ENCODE results near the gene GALNT9. TPM values are rescaled to one million over a fixed set of nuclear protein-coding genes. Genes with fewer than 3 reads are reported as not detected.
"Not testable (repeated sequence)": the region's sequence is repeated elsewhere in the genome, so short reads cannot be mapped to it uniquely, and the experiment has no call there.

The GALNT9 gene
- total RNA-seq, 1 experiment from 2014 or later, result 0.54 TPM

- Mint-ChIP-seq H3K9me3 (ENCODE audit: low read depth, unreplicated experiment) (no peaks in the 10 kb centered on the region), H3K4me3 (ENCODE audit: low read depth, unreplicated experiment) (no peak overlapping the region), H3K36me3 (ENCODE audit: insufficient read depth, unreplicated experiment) (no peaks in the 10 kb centered on the region), H3K27ac (ENCODE audit: unreplicated experiment) (no peak overlapping the region), H3K27me3 (ENCODE audit: unreplicated experiment) (peaks cover 30% of the 10 kb centered on the region), H3K4me1 (ENCODE audit: low read depth, unreplicated experiment) (no peaks in the 10 kb centered on the region)
- no peak for DNase-seq
- intact Hi-C loops (cut with micrococcal nuclease; ENCODE audit: unreplicated experiment), result no loop called here
- no peak for TF ChIP-seq CTCF (IDR thresholded peaks at IDR 0.05; ENCODE audit: unreplicated experiment)
- BruUV-seq (replicated peaks), result no TSS peak
- CTCF ChIA-PET, result no interaction called here
Measured at GRCh38 chr12:132224484-132224883, 104.9 kb downstream of the GALNT9 start.

GRCh38 chr12:132222808-132223173 lies 106.6 kb downstream of the GALNT9 start:
- DNase-seq, result no peak
- Mint-ChIP-seq H3K4me1 (ENCODE audit: low read depth, unreplicated experiment) (no peaks in the 10 kb centered on the region), H3K27me3 (ENCODE audit: unreplicated experiment) (peaks cover 47% of the 10 kb centered on the region), H3K9me3 (ENCODE audit: low read depth, unreplicated experiment) (no peaks in the 10 kb centered on the region), H3K36me3 (ENCODE audit: insufficient read depth, unreplicated experiment) (no peaks in the 10 kb centered on the region), H3K4me3 (ENCODE audit: low read depth, unreplicated experiment) (no peak overlapping the region), H3K27ac (ENCODE audit: unreplicated experiment) (no peak overlapping the region)
- TF ChIP-seq CTCF (IDR thresholded peaks at IDR 0.05; ENCODE audit: unreplicated experiment), result no peak
- CTCF ChIA-PET, result no interaction called here
- intact Hi-C loops (cut with micrococcal nuclease; ENCODE audit: unreplicated experiment), result no loop called here
- no TSS peak for BruUV-seq (replicated peaks)

- H3K36me3 Mint-ChIP-seq (ENCODE audit: insufficient read depth, unreplicated experiment), result no peaks in the 10 kb centered on the region
- H3K27me3 Mint-ChIP-seq (ENCODE audit: unreplicated experiment), result peaks cover 53% of the 10 kb centered on the region
- no peak overlapping the region for H3K4me3 Mint-ChIP-seq (ENCODE audit: low read depth, unreplicated experiment)
- no peak for TF ChIP-seq CTCF (IDR thresholded peaks at IDR 0.05; ENCODE audit: unreplicated experiment)
- H3K27ac Mint-ChIP-seq (ENCODE audit: unreplicated experiment), result no peak overlapping the region
- CTCF ChIA-PET, result no interaction called here
- intact Hi-C loops (cut with micrococcal nuclease; ENCODE audit: unreplicated experiment), result no loop called here
- BruUV-seq (replicated peaks), result no TSS peak
- no peaks in the 10 kb centered on the region for H3K4me1 Mint-ChIP-seq (ENCODE audit: low read depth, unreplicated experiment)
- peak; percentile 59 for DNase-seq
- H3K9me3 Mint-ChIP-seq (ENCODE audit: low read depth, unreplicated experiment), result no peaks in the 10 kb centered on the region
Measured at GRCh38 chr12:132222096-132222807, 107.1 kb downstream of the GALNT9 start.

GRCh38 chr12:132219761-132220160 lies 109.6 kb downstream of the GALNT9 start:
- CTCF ChIA-PET, result interaction anchor here (1.0 to 1.3 kb wide), 3 partner anchors 30 to 66 kb away, joined by 5 to 20 read pairs (median 7); no protein-coding TSS in a partner anchor
- H3K27me3 Mint-ChIP-seq (ENCODE audit: unreplicated experiment), result peaks cover 73% of the 10 kb centered on the region
- not testable (repeated sequence) for H3K27ac Mint-ChIP-seq (ENCODE audit: unreplicated experiment); H3K4me3 Mint-ChIP-seq (ENCODE audit: low read depth, unreplicated experiment); DNase-seq; BruUV-seq (replicated peaks); H3K36me3 Mint-ChIP-seq (ENCODE audit: insufficient read depth, unreplicated experiment); H3K4me1 Mint-ChIP-seq (ENCODE audit: low read depth, unreplicated experiment); H3K9me3 Mint-ChIP-seq (ENCODE audit: low read depth, unreplicated experiment)
- intact Hi-C loops (cut with micrococcal nuclease; ENCODE audit: unreplicated experiment), result loop anchor here (2.0 kb wide), 2 partner anchors 57 to 65 kb away; no protein-coding TSS in a partner anchor

GRCh38 chr12:132219323-132219722 lies 110.1 kb downstream of the GALNT9 start:
- H3K36me3 Mint-ChIP-seq (ENCODE audit: insufficient read depth, unreplicated experiment), result no peaks in the 10 kb centered on the region
- no peaks in the 10 kb centered on the region for H3K4me1 Mint-ChIP-seq (ENCODE audit: low read depth, unreplicated experiment)
- CTCF ChIA-PET, result interaction anchor here (0.6 to 1.3 kb wide), 5 partner anchors 30 to 77 kb away, joined by 3 to 20 read pairs (median 7); no protein-coding TSS in a partner anchor
- no peak overlapping the region for H3K4me3 Mint-ChIP-seq (ENCODE audit: low read depth, unreplicated experiment)
- H3K27ac Mint-ChIP-seq (ENCODE audit: unreplicated experiment), result no peak overlapping the region
- DNase-seq, result no peak
- TF ChIP-seq CTCF (IDR thresholded peaks at IDR 0.05; ENCODE audit: unreplicated experiment), result no peak
- intact Hi-C loops (cut with micrococcal nuclease; ENCODE audit: unreplicated experiment), result loop anchor here (2.0 kb wide), 2 partner anchors 57 to 65 kb away; no protein-coding TSS in a partner anchor
- H3K27me3 Mint-ChIP-seq (ENCODE audit: unreplicated experiment), result peaks cover 73% of the 10 kb centered on the region
- no TSS peak for BruUV-seq (replicated peaks)
- peaks cover 2% of the 10 kb centered on the region for H3K9me3 Mint-ChIP-seq (ENCODE audit: low read depth, unreplicated experiment)

Measured in Calu3 (cell line).